Measurements from ENCODE around the gene SHANK3.

Gene SHANK3

GRCh38 chr22:50699001-50699755 is 26.6 kb downstream of the SHANK3 start:
- DNase-seq (ENCODE audit: low spot score): no peak

GRCh38 chr22:50699756-50700386 is 27.2 kb downstream of the SHANK3 start:
- DNase-seq (ENCODE audit: low spot score): peak; percentile 42

GRCh38 chr22:50700387-50701075 is 27.9 kb downstream of the SHANK3 start:
- DNase-seq (ENCODE audit: low spot score): no peak

- no peak for DNase-seq (ENCODE audit: low spot score)
Observed at GRCh38 chr22:50701076-50701419, 28.4 kb downstream of the SHANK3 start.

- DNase-seq (ENCODE audit: low spot score): no peak
Observed at GRCh38 chr22:50701428-50702154, 29.0 kb downstream of the SHANK3 start.

- peak; percentile 73 for DNase-seq (ENCODE audit: low spot score)
Observed at GRCh38 chr22:50702261-50702671, 29.6 kb downstream of the SHANK3 start.

GRCh38 chr22:50702821-50703725 is 30.4 kb downstream of the SHANK3 start:
- DNase-seq (ENCODE audit: low spot score): no peak

- no peak for DNase-seq (ENCODE audit: low spot score)
Observed at GRCh38 chr22:50703726-50704509, 31.3 kb downstream of the SHANK3 start.

GRCh38 chr22:50704510-50705218 is 32.0 kb downstream of the SHANK3 start:
- DNase-seq (ENCODE audit: low spot score): no peak

- peak; percentile 93 for DNase-seq (ENCODE audit: low spot score)
Observed at GRCh38 chr22:50705219-50705691, 32.6 kb downstream of the SHANK3 start.

GRCh38 chr22:50705851-50706351 is 33.3 kb downstream of the SHANK3 start:
- DNase-seq (ENCODE audit: low spot score): no peak

- no peak for DNase-seq (ENCODE audit: low spot score)
Observed at GRCh38 chr22:50706481-50707125, 34.0 kb downstream of the SHANK3 start.

GRCh38 chr22:50708474-50708873 is 35.9 kb downstream of the SHANK3 start:
- DNase-seq (ENCODE audit: low spot score): no peak

GRCh38 chr22:50708996-50709395 is 36.4 kb downstream of the SHANK3 start:
- no peak for DNase-seq (ENCODE audit: low spot score)

- no peak for DNase-seq (ENCODE audit: low spot score)
Observed at GRCh38 chr22:50710221-50710620, 37.6 kb downstream of the SHANK3 start.

GRCh38 chr22:50710886-50711285 is 38.3 kb downstream of the SHANK3 start:
- DNase-seq (ENCODE audit: low spot score): no peak

GRCh38 chr22:50711446-50712340 is 39.1 kb downstream of the SHANK3 start:
- no peak for DNase-seq (ENCODE audit: low spot score)
